Adrenal gland (tissue), 5 donors: ENCODE data around the gene IER3IP1.

Experiments
- POLR2A ChIP-seq, 2 donors: fragments of 450-650 bp; IDR thresholded peaks; one replicate each; pipeline ENCODE4 v1.6.1; 2017; ENCODE audit warnings: antibody characterized with exemption in 2 of 2, mild to moderate bottlenecking in 2 of 2, moderate library complexity in 1 of 2
- TF ChIP-seq, protein P1 (sequence below), 6 experiments: fragments of 450-650 bp in 4 of 6; fragments of 200-600 bp in 2 of 6; sonication (generic) in 1 of 6; IDR thresholded peaks; 1 replicate in 5 of 6; 2 replicates in 1 of 6; pipeline versions ENCODE4 v1.5.1 to v1.8.0; 2016 to 2021; ENCODE audit warnings: antibody characterized with exemption in 6 of 6, mild to moderate bottlenecking in 2 of 6, moderate library complexity in 1 of 6
- donor health status: DM: no; HTN: no; CAD: no.

- no peak for TF ChIP-seq POLR2A (IDR thresholded peaks at IDR 0.05)
- TF ChIP-seq, protein P1, sequence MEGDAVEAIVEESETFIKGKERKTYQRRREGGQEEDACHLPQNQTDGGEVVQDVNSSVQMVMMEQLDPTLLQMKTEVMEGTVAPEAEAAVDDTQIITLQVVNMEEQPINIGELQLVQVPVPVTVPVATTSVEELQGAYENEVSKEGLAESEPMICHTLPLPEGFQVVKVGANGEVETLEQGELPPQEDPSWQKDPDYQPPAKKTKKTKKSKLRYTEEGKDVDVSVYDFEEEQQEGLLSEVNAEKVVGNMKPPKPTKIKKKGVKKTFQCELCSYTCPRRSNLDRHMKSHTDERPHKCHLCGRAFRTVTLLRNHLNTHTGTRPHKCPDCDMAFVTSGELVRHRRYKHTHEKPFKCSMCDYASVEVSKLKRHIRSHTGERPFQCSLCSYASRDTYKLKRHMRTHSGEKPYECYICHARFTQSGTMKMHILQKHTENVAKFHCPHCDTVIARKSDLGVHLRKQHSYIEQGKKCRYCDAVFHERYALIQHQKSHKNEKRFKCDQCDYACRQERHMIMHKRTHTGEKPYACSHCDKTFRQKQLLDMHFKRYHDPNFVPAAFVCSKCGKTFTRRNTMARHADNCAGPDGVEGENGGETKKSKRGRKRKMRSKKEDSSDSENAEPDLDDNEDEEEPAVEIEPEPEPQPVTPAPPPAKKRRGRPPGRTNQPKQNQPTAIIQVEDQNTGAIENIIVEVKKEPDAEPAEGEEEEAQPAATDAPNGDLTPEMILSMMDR (IDR thresholded peaks at IDR 0.05), result no peak
Observed at GRCh38 chr18:47108998-47109405, 67.2 kb downstream of the IER3IP1 start.
